ENCODE measurements around the gene CHPF. TPM values are rescaled to one million over a fixed set of nuclear protein-coding genes. Genes with fewer than 3 reads are reported as not detected.

The CHPF gene
- total RNA-seq, 2 experiments from 2014 or later, result 24.1 to 33.0 TPM

DNA sequence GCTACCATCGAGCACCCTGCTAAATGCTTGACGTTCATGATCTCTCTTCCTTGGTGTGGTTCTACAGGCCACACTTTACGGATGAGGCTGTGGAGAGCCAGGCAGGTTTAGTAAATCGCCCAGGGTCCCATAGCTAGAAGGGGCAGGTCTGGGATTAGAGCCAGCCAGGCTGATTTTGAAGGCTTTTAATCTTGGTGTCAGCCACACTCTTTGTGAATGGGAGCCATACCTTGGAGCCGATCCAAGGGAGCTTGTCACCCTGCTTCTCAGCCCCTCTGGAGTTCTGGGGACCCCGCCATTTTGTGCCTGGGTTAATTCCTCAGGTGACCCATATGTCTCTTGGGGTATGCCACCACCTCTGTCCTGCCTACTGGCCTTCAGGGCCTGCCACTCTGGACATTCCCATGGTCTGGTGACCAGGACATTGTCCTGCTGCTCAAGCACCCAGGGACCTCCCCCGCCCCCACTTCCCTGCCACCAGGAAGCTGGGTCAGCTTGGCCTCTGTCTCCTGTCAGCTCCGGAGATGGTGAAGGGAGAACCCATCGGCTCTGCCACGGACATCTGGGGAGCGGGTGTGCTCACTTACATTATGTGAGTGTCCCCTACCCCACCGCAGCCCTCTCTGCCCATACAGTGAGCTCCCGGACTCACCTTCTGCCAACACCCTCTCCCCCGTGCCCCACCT is 52.2 kb downstream of the CHPF start:
- H4K20me1 ChIP-seq (ENCODE audit: insufficient read depth, low read length), result no peaks in the 10 kb centered on the region
- no peak overlapping the region for H3K27ac ChIP-seq (ENCODE audit: low read depth, low read length, poor library complexity, severe bottlenecking)
- H3K4me2 ChIP-seq (ENCODE audit: low read length), result no peak overlapping the region
- H3K79me2 ChIP-seq (ENCODE audit: insufficient read depth, low read depth, low read length), result no peaks in the 10 kb centered on the region
- intact Hi-C loops (cut with micrococcal nuclease; ENCODE audit: unreplicated experiment), result no loop called here
- TF ChIP-seq EZH2phosphoT487 (IDR thresholded peaks at IDR 0.05; ENCODE audit: borderline replicate concordance, low read depth, low read length), result no peak
- TF ChIP-seq, protein P1, sequence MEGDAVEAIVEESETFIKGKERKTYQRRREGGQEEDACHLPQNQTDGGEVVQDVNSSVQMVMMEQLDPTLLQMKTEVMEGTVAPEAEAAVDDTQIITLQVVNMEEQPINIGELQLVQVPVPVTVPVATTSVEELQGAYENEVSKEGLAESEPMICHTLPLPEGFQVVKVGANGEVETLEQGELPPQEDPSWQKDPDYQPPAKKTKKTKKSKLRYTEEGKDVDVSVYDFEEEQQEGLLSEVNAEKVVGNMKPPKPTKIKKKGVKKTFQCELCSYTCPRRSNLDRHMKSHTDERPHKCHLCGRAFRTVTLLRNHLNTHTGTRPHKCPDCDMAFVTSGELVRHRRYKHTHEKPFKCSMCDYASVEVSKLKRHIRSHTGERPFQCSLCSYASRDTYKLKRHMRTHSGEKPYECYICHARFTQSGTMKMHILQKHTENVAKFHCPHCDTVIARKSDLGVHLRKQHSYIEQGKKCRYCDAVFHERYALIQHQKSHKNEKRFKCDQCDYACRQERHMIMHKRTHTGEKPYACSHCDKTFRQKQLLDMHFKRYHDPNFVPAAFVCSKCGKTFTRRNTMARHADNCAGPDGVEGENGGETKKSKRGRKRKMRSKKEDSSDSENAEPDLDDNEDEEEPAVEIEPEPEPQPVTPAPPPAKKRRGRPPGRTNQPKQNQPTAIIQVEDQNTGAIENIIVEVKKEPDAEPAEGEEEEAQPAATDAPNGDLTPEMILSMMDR (conservative IDR thresholded peaks at IDR 0.05; ENCODE audit: low read length), result no peak
- H3K4me1 ChIP-seq (ENCODE audit: insufficient read depth, low read length, poor library complexity, severe bottlenecking), result peaks cover 8% of the 10 kb centered on the region
- no peaks in the 10 kb centered on the region for H3K9me3 ChIP-seq (ENCODE audit: low read length)
- ChIA-PET CTCF (ENCODE audit: unreplicated experiment) (interaction anchor here (0.6 kb wide), 1 partner anchor 104 kb away, joined by 8 read pairs; no protein-coding TSS in a partner anchor), POLR2A (interaction anchor here (0.6 kb wide), 1 partner anchor 70 kb away, joined by 3 read pairs; no protein-coding TSS in a partner anchor)
- no peak overlapping the region for H3K4me3 ChIP-seq (ENCODE audit: low read depth, low read length, poor library complexity, severe bottlenecking)
- H2AFZ ChIP-seq (ENCODE audit: low read length), result no peak overlapping the region
- no peaks in the 10 kb centered on the region for H3K36me3 ChIP-seq (ENCODE audit: insufficient read depth, low read length)
- no peaks in the 10 kb centered on the region for H3K9me2 ChIP-seq (ENCODE audit: insufficient read depth, low read length)
- BruUV-seq (replicated peaks), result no TSS peak
- DNase-seq (ENCODE audit: low spot score), result no peak

DNA sequence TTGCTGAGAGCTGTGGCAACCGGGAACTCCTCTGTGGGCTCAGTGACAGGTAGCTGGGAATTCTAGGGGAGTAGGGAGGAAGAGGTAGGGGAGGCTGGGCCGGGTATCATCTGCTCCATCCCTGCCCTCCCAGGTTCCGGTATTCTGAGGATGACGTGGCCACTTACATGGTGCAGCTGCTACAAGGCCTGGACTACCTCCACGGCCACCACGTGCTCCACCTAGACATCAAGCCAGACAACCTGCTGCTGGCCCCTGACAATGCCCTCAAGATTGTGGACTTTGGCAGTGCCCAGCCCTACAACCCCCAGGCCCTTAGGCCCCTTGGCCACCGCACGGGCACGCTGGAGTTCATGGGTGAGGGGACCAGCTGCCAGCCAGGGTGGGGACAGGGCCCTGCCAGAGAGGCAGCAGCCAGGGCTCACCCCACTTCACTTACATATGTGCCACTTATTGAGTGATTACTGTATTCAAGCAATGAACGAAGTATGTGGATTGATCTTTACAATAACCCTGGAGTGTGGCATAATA is 52.9 kb downstream of the CHPF start:
- H3K27ac ChIP-seq (ENCODE audit: low read depth, low read length, poor library complexity, severe bottlenecking), result no peak overlapping the region
- DNase-seq (ENCODE audit: low spot score), result no peak
- no TSS peak for BruUV-seq (replicated peaks)
- H3K4me3 ChIP-seq (ENCODE audit: low read depth, low read length, poor library complexity, severe bottlenecking), result no peak overlapping the region
- peaks cover 4% of the 10 kb centered on the region for H3K4me1 ChIP-seq (ENCODE audit: insufficient read depth, low read length, poor library complexity, severe bottlenecking)
- H3K9me2 ChIP-seq (ENCODE audit: insufficient read depth, low read length), result no peaks in the 10 kb centered on the region
- no peaks in the 10 kb centered on the region for H3K9me3 ChIP-seq (ENCODE audit: low read length)
- ChIA-PET POLR2A (no interaction called here), CTCF (ENCODE audit: unreplicated experiment) (no interaction called here)
- no peak overlapping the region for H3K4me2 ChIP-seq (ENCODE audit: low read length)
- no peaks in the 10 kb centered on the region for H4K20me1 ChIP-seq (ENCODE audit: insufficient read depth, low read length)
- H3K36me3 ChIP-seq (ENCODE audit: insufficient read depth, low read length), result no peaks in the 10 kb centered on the region
- intact Hi-C loops (cut with micrococcal nuclease; ENCODE audit: unreplicated experiment), result no loop called here
- H2AFZ ChIP-seq (ENCODE audit: low read length), result no peak overlapping the region
- no peak for TF ChIP-seq EZH2phosphoT487 (IDR thresholded peaks at IDR 0.05; ENCODE audit: borderline replicate concordance, low read depth, low read length)
- TF ChIP-seq, protein P1 (conservative IDR thresholded peaks at IDR 0.05; ENCODE audit: low read length), result no peak
- no peaks in the 10 kb centered on the region for H3K79me2 ChIP-seq (ENCODE audit: insufficient read depth, low read depth, low read length)

DNA sequence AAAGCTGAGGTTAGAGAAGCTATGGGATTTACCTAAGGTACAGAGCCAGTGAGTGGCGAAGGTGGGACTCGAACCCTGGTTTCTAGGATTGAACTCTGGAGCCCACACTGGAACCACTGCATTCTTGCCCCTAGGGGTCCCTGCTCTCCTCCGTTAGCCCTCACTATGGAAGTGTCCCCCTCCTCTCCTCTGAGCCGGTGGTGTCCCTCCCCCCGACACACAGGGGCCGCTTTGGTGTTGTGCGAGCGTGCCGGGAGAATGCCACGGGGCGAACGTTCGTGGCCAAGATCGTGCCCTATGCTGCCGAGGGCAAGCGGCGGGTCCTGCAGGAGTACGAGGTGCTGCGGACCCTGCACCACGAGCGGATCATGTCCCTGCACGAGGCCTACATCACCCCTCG is 53.4 kb downstream of the CHPF start:
- BruUV-seq (replicated peaks), result no TSS peak
- Histone ChIP-seq H3K4me1 (ENCODE audit: insufficient read depth, low read length, poor library complexity, severe bottlenecking) (no peaks in the 10 kb centered on the region), H3K4me2 (ENCODE audit: low read length) (no peak overlapping the region), H2AFZ (ENCODE audit: low read length) (no peak overlapping the region), H3K27ac (ENCODE audit: low read depth, low read length, poor library complexity, severe bottlenecking) (no peak overlapping the region), H3K4me3 (ENCODE audit: low read depth, low read length, poor library complexity, severe bottlenecking) (no peak overlapping the region), H3K9me3 (ENCODE audit: low read length) (no peaks in the 10 kb centered on the region), H3K36me3 (ENCODE audit: insufficient read depth, low read length) (no peaks in the 10 kb centered on the region), H4K20me1 (ENCODE audit: insufficient read depth, low read length) (no peaks in the 10 kb centered on the region), H3K79me2 (ENCODE audit: insufficient read depth, low read depth, low read length) (no peaks in the 10 kb centered on the region), H3K9me2 (ENCODE audit: insufficient read depth, low read length) (no peaks in the 10 kb centered on the region)
- DNase-seq (ENCODE audit: low spot score), result no peak
- no peak for TF ChIP-seq EZH2phosphoT487 (IDR thresholded peaks at IDR 0.05; ENCODE audit: borderline replicate concordance, low read depth, low read length)
- TF ChIP-seq, protein P1 (conservative IDR thresholded peaks at IDR 0.05; ENCODE audit: low read length), result no peak
- intact Hi-C loops (cut with micrococcal nuclease; ENCODE audit: unreplicated experiment), result no loop called here
- POLR2A ChIA-PET, result no interaction called here
- CTCF ChIA-PET (ENCODE audit: unreplicated experiment), result no interaction called here

Measured in OCI-LY7 (cell line).